ENCODE results near the gene SKI.

The SKI gene

GRCh38 chr1:2228157-2228594 lies at the start of gene SKI:
Gene SKI, plus strand, starts transcription at chr1:2228319. Its CDS starts 448 bp downstream, at chr1:2228767.
- no peak for DNase-seq (ENCODE audit: low read depth, low spot score)

GRCh38 chr1:2178875-2179274 lies 49.2 kb upstream of the SKI start:
- DNase-seq (ENCODE audit: low read depth, low spot score), result no peak

GRCh38 chr1:2179283-2180013 lies 48.7 kb upstream of the SKI start:
- DNase-seq (ENCODE audit: low read depth, low spot score), result no peak

- DNase-seq (ENCODE audit: low read depth, low spot score), result no peak
These were observed 47.5 kb upstream of the SKI start for GRCh38 chr1:2180297-2181245.

GRCh38 chr1:2181271-2181670 lies 46.8 kb upstream of the SKI start:
- DNase-seq (ENCODE audit: low read depth, low spot score), result no peak

GRCh38 chr1:2181752-2182151 lies 46.4 kb upstream of the SKI start:
- DNase-seq (ENCODE audit: low read depth, low spot score), result no peak

- DNase-seq (ENCODE audit: low read depth, low spot score), result no peak
These were observed 45.7 kb upstream of the SKI start for GRCh38 chr1:2182376-2182775.

- DNase-seq (ENCODE audit: low read depth, low spot score), result no peak
These were observed 44.2 kb upstream of the SKI start for GRCh38 chr1:2183937-2184334.

GRCh38 chr1:2184531-2184930 lies 43.6 kb upstream of the SKI start:
- DNase-seq (ENCODE audit: low read depth, low spot score), result no peak

- DNase-seq (ENCODE audit: low read depth, low spot score), result no peak
These were observed 43.2 kb upstream of the SKI start for GRCh38 chr1:2184934-2185333.

GRCh38 chr1:2185880-2186855 lies 42.0 kb upstream of the SKI start:
- DNase-seq (ENCODE audit: low read depth, low spot score), result no peak

- no peak for DNase-seq (ENCODE audit: low read depth, low spot score)
These were observed 41.2 kb upstream of the SKI start for GRCh38 chr1:2186901-2187300.

GRCh38 chr1:2187619-2188018 lies 40.5 kb upstream of the SKI start:
- no peak for DNase-seq (ENCODE audit: low read depth, low spot score)

GRCh38 chr1:2188336-2188735 lies 39.8 kb upstream of the SKI start:
- no peak for DNase-seq (ENCODE audit: low read depth, low spot score)

GRCh38 chr1:2189459-2190425 lies 38.4 kb upstream of the SKI start:
- DNase-seq (ENCODE audit: low read depth, low spot score), result peak; percentile 81

GRCh38 chr1:2190491-2190976 lies 37.6 kb upstream of the SKI start:
- DNase-seq (ENCODE audit: low read depth, low spot score), result no peak

GRCh38 chr1:2192031-2192995 lies 35.8 kb upstream of the SKI start:
- DNase-seq (ENCODE audit: low read depth, low spot score), result no peak

GRCh38 chr1:2193514-2194281 lies 34.4 kb upstream of the SKI start:
- no peak for DNase-seq (ENCODE audit: low read depth, low spot score)
